ENCODE results near the gene MAPK10. TPM values are rescaled to one million over a fixed set of nuclear protein-coding genes. Genes with fewer than 3 reads are reported as not detected.
A peak's percentile ranks its signal among the peaks of the same experiment; 100 is the strongest.
"Not testable (repeated sequence)": the region's sequence is repeated elsewhere in the genome, so short reads cannot be mapped to it uniquely, and the experiment has no call there.

Gene MAPK10
- polyA plus RNA-seq, 1 donor = 3.3 TPM

DNA sequence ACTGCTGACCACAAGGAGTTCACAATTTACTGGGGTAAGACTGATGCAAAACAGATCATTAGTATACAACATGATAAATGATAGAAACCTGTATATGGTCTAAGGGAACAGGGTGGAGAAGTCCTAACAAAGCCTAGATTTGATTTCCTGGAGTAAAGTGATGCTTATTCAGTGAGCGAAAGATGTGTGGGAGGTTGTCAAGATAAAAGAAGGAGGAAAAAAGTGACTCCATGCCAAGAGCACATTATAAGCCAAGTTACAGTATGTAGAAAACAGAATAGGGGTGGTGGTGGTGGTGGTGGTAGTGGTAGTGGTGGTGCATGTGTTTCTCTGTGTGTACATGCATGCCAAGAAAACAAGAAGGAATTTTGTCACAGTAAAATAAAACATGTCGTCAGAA lies 325.2 kb downstream of the MAPK10 start:
- DNase-seq (ENCODE audit: low read depth) = no peak

DNA sequence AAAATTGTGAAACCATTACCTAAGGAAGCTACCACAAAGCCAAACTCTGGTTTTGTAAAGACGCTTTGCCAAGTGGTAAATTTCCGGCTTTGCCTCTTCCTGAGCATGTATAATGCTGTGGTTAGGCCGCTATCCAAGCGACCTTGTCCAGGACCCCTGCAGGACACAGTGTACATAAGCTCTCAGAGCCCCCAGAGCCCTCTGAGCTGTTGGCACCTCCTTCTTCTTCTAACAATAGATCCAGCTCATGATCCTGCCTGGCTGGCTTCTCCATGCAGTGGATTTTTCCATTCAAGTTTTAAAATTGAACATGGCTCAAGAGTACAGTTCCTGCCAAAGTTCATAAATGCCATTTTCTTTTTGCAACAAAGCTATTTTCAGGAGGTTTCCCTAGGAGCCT lies 326.7 kb downstream of the MAPK10 start:
- DNase-seq (ENCODE audit: low read depth) = peak; percentile 76

GRCh38 chr4:86032476-86033022 lies 327.3 kb downstream of the MAPK10 start:
- no peak for DNase-seq (ENCODE audit: low read depth)

DNA sequence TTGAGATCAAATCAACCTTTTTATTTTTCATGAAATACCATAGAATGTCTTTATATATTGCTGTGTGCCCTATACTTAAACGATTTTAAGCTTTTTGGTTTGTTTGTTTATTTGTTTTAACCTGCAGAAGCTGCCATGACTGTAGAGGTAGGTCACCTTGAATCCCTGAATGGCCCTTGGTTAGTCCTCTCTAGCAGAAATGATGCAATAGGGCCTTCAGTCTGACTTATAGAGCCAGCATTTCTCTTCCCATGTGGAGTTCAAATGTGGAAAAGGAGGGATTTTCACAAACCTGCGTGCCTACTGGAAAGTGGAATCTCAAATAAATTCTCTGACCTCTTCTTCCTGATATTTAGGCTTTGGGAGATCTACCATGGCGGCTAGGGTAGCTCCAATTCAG lies 327.9 kb downstream of the MAPK10 start:
- DNase-seq (ENCODE audit: low read depth) = no peak

DNA sequence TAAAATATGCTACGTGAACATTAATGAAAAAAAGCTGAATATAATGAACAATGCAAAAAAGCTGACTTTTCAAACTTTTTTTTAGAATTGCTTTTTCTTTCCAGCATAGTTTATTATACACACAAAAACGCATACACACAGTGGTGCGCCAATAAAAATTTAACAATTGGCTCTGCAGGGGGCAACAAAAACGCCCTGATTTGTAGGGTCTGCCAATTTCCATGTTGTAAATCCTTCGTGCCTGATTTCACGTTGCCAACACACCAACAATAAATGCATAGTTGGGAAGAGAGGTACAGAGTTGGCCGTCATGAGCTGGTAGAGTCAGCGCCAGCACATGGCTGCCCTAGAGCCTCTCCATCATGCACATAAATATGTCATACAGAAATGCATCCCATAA lies 333.1 kb downstream of the MAPK10 start:
- no peak for DNase-seq (ENCODE audit: low read depth)

GRCh38 chr4:86021671-86022070 lies 338.2 kb downstream of the MAPK10 start:
- DNase-seq (ENCODE audit: low read depth) = not testable (repeated sequence)

DNA sequence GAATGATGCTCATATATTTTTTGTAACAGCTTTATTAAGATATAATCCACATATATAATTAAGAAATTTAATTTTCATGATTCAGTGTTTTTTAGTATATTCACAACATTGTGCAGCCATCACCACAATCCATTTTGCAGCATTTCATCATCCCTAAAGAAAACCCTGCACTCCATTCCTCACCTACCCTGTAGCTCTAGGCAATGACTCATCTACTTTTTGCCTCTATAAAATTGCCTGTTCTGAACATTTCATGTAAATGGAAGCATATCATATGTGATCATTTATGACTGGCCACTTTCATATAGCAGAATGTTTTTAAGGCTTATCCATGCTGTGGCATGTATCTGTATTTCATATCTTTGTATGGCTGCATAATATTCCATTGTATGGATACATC lies 339.9 kb downstream of the MAPK10 start:
- DNase-seq (ENCODE audit: low read depth) = no peak

GRCh38 chr4:86019362-86019761 lies 340.5 kb downstream of the MAPK10 start:
- DNase-seq (ENCODE audit: low read depth) = no peak

GRCh38 chr4:86015412-86016350 lies 344.2 kb downstream of the MAPK10 start:
- DNase-seq (ENCODE audit: low read depth) = no peak

- DNase-seq (ENCODE audit: low read depth) = no peak
These were observed 345.3 kb downstream of the MAPK10 start for GRCh38 chr4:86014599-86014998.

GRCh38 chr4:86013621-86014020 lies 346.2 kb downstream of the MAPK10 start:
- no peak for DNase-seq (ENCODE audit: low read depth)

- DNase-seq (ENCODE audit: low read depth) = no peak
These were observed 348.7 kb downstream of the MAPK10 start for GRCh38 chr4:86011117-86011516.

DNA sequence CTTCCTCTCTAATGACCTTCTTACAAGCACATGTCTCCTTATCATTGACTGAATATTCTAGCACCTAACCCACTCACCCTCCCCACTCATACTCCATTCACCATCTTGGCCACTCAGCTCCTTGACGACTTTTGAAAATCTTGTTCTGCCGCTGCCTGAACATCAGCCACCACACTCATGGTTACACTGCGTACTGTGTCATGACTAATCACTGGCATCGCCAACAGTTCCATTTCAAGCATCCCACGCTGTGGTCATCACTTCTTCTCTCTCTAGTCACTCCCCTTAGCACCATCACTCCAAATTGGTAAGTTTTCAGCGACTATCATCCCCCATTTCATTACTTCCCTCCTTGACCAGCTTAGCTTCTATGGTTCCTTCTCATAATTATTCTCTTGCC lies 352.8 kb downstream of the MAPK10 start:
- DNase-seq (ENCODE audit: low read depth) = no peak

GRCh38 chr4:86006057-86006456 lies 353.8 kb downstream of the MAPK10 start:
- DNase-seq (ENCODE audit: low read depth) = no peak

DNA sequence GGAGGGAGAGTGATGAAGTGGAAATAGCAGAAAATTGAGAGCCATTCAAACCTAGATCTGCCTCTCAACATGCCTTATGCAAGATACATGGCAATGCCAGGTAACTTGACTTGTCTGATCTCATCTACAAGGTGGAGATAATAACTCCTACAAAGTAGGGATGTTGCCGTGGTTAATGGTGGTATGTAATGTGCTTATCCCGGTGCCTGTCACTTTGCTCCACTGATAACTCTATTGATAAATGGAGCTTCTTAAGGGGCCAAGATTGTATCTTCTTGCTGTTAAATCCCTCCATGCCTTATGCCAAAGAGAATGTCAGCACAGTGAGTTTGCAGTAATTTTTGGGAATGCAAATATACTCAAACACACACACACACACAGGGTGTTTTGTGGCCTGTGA lies 355.8 kb downstream of the MAPK10 start:
- DNase-seq (ENCODE audit: low read depth) = no peak

GRCh38 chr4:86001591-86001990 lies 358.3 kb downstream of the MAPK10 start:
- DNase-seq (ENCODE audit: low read depth) = no peak

DNA sequence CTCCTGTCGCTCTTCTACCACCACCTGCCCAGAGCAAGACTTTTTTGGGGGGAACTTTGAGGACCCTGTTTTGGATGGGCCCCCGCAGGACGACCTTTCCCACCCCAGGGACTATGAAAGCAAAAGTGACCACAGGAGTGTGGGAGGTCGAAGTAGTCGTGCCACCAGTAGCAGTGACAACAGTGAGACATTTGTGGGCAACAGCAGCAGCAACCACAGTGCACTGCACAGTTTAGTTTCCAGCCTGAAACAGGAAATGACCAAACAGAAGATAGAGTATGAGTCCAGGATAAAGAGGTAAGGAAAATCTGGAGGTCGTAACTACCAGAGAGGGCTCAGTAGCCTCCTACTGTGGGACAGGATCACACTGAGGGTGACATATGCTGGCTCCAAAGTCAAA lies 364.5 kb downstream of the MAPK10 start:
- DNase-seq (ENCODE audit: low read depth) = no peak

- no peak for DNase-seq (ENCODE audit: low read depth)
These were observed 365.3 kb downstream of the MAPK10 start for GRCh38 chr4:85994576-85994975.

DNA sequence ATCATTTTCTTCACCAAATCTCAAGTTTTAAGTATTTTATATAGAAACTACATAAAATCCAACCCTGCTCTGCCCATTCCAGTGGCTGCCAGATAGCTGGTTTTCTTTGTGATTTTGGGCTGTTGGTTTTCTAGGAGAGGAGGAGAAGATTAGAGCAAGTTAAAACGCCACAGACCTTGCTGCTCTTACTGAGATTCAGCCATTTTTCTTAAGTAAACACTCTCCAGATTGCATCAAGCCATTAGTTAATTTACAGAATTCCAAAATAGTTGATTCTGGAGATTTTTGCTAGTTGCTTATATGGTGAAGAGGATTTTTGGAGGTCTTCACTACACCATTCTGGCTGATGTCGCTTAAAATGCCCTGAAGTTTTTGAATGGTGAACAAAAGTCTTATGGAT lies 366.2 kb downstream of the MAPK10 start:
- no peak for DNase-seq (ENCODE audit: low read depth)

DNA sequence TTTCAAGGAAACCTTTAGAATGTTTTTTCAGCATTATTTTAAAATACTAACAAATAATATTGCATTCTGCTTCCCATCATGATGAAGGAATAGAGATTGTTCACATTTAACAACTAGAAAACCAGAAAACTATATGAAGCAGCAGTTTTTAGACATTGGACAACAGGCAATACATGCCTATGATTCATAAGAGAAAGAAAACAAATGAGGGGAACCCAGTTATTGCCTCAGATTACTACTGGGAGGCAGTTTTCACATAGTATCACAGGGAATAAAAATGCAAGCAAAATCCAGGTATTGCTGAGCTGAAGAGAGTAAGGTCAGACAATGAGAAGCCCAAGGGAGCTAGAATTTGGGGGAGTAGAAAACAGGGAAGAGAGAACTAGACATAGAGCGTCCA lies 373.6 kb downstream of the MAPK10 start:
- no peak for DNase-seq (ENCODE audit: low read depth)

DNA sequence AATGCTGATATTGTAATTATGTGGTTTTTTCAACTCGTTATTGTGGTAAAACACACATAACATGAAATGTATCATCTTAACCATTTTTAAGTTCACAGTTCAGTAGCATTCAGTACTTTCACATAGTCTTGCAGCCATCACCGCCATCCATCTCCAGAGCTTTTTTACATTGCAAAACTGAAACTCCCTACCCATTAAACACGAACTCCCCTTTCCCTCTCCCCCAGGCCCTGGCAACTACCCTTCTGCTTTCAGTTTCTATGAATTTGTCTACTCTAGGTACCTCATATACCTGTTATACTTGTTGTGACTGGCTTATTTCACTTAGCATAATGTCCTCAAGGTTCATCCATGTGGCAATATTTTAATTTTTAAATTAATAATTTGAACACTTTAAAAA lies 380.6 kb downstream of the MAPK10 start:
- no peak for DNase-seq (ENCODE audit: low read depth)

- no peak for DNase-seq (ENCODE audit: low read depth)
These were observed 389.3 kb downstream of the MAPK10 start for GRCh38 chr4:85970535-85970934.
